IMR-90 (cell line): ENCODE measurements around the gene LRRK2. TPM values are rescaled to one million over a fixed set of nuclear protein-coding genes. Genes with fewer than 3 reads are reported as not detected.

Source experiments
- ATAC-seq: fragments of 200-7000 bp; cut with Tn5 transposase; 2 replicates; pipeline ENCODE4 v1.9.1; 2020; ENCODE audit warnings: low read depth, mild to moderate bottlenecking, moderate library complexity
- BruUV-seq: library from RNA; stranded (reverse); fragments of 400-500 nt; replicated peaks from 2 replicates; lab custom pipeline; 2021; lab: Mats Ljungman, UMichigan
- CTCF ChIA-PET: fragments of 300-600 bp; formaldehyde crosslinking; extraction: SDS; loops from one replicate; lab custom pipeline; 2021; ENCODE audit warnings: antibody characterized with exemption; lab: Yijun Ruan, JAX
- POLR2A ChIA-PET: fragments of 300-600 bp; sonication (Branson Sonifier 250); formaldehyde crosslinking; loops from one replicate; lab custom pipeline; 2022; ENCODE audit warnings: antibody characterized with exemption; ENCODE audit not compliant: unreplicated experiment; lab: Charles Lee
- DNase-seq: peaks from one replicate; pipeline ENCODE4 v3.0.0; 2013
- H2AFZ ChIP-seq: replicated peaks from 2 replicates; pipeline ENCODE3; 2013; ENCODE audit warnings: low read length, mild to moderate bottlenecking; ENCODE audit not compliant: poor library complexity
- H2AK5ac ChIP-seq: 2 replicates; pipeline ENCODE4 v1.6.1; 2013; ENCODE audit warnings: low read depth, low read length, inconsistent platforms
- H2AK9ac ChIP-seq: replicated peaks from 2 replicates; pipeline ENCODE3; 2013; ENCODE audit warnings: mild to moderate bottlenecking, low read depth, low read length, moderate library complexity; ENCODE audit not compliant: poor library complexity
- H2BK120ac ChIP-seq: 2 replicates; pipeline ENCODE4 v1.6.1; 2013; ENCODE audit warnings: low read depth, low read length, inconsistent platforms
- H2BK15ac ChIP-seq: 3 replicates; pipeline ENCODE4 v1.6.1; 2013; ENCODE audit warnings: low read depth, low read length, inconsistent platforms
- H2BK20ac ChIP-seq: 2 replicates; pipeline ENCODE4 v1.6.1; 2013; ENCODE audit warnings: low read depth, mild to moderate bottlenecking, inconsistent platforms, low read length, moderate library complexity
- H2BK5ac ChIP-seq: 2 replicates; pipeline ENCODE4 v1.6.1; 2013; ENCODE audit warnings: mild to moderate bottlenecking, low read depth, low read length, inconsistent platforms; ENCODE audit not compliant: poor library complexity, severe bottlenecking
- H3K14ac ChIP-seq: replicated peaks from 2 replicates; pipeline ENCODE4 v1.6.1; 2013; ENCODE audit warnings: low read depth, low read length, inconsistent platforms
- H3K18ac ChIP-seq: 2 replicates; pipeline ENCODE4 v1.6.1; 2013; ENCODE audit warnings: low read depth, low read length, control low read depth
- H3K23ac ChIP-seq: 2 replicates; pipeline ENCODE4 v1.6.1; 2013; ENCODE audit warnings: low read depth, low read length, inconsistent platforms
- H3K27ac ChIP-seq: 2 replicates; pipeline ENCODE4 v1.5.1; 2013; ENCODE audit warnings: mild to moderate bottlenecking, control low read depth, low read length; ENCODE audit not compliant: insufficient read depth
- H3K27me3 ChIP-seq: 2 replicates; pipeline ENCODE4 v1.6.1; 2013; ENCODE audit warnings: low read length; ENCODE audit not compliant: control insufficient read depth, insufficient read depth
- H3K36me3 ChIP-seq: 2 replicates; pipeline ENCODE4 v1.6.1; 2013; ENCODE audit warnings: low read length, mixed read lengths; ENCODE audit not compliant: control insufficient read depth, insufficient read depth
- H3K4ac ChIP-seq: 2 replicates; pipeline ENCODE4 v1.6.1; 2013; ENCODE audit warnings: low read depth, low read length, inconsistent platforms
- H3K4me1 ChIP-seq: 2 replicates; pipeline ENCODE4 v1.6.1; 2013; ENCODE audit warnings: low read length, mixed read lengths; ENCODE audit not compliant: control insufficient read depth, insufficient read depth
- H3K4me2 ChIP-seq: 2 replicates; pipeline ENCODE4 v1.6.1; 2013; ENCODE audit warnings: low read depth, mild to moderate bottlenecking, control low read depth, low read length, moderate library complexity
- H3K4me3 ChIP-seq: 2 replicates; pipeline ENCODE4 v1.5.1; 2013; ENCODE audit warnings: low read depth, mild to moderate bottlenecking, control low read depth, low read length, moderate library complexity; ENCODE audit not compliant: insufficient read depth
- H3K56ac ChIP-seq: 2 replicates; pipeline ENCODE4 v1.6.1; 2013; ENCODE audit warnings: low read length, inconsistent platforms; ENCODE audit not compliant: insufficient read depth; ENCODE audit errors: extremely low read depth
- H3K79me1 ChIP-seq, 2 experiments: 2 replicates each; pipeline ENCODE4 v1.6.1; 2013; ENCODE audit warnings: low read length in 2 of 2, inconsistent platforms in 1 of 2, low read depth in 1 of 2
- H3K9ac ChIP-seq: 2 replicates; pipeline ENCODE4 v1.6.1; 2013; ENCODE audit warnings: low read depth, low read length, control low read depth
- H3K9me1 ChIP-seq: 2 replicates; pipeline ENCODE4 v1.6.1; 2013; ENCODE audit warnings: low read length, inconsistent platforms; ENCODE audit not compliant: insufficient read depth
- H3K9me3 ChIP-seq: 2 replicates; pipeline ENCODE4 v1.6.1; 2013; ENCODE audit warnings: low read length; ENCODE audit not compliant: control insufficient read depth, insufficient read depth
- H4K20me1 ChIP-seq: 2 replicates; pipeline ENCODE4 v1.6.1; 2013; ENCODE audit warnings: low read length, inconsistent platforms; ENCODE audit not compliant: insufficient read depth
- H4K5ac ChIP-seq: 2 replicates; pipeline ENCODE4 v1.6.1; 2013; ENCODE audit warnings: mild to moderate bottlenecking, low read depth, low read length, control low read depth
- H4K8ac ChIP-seq, 2 experiments: 2 replicates each; pipeline ENCODE4 v1.6.1; 2013; ENCODE audit warnings: low read depth in 2 of 2, low read length in 2 of 2, control low read depth in 1 of 2, inconsistent platforms in 1 of 2
- H4K91ac ChIP-seq: 2 replicates; pipeline ENCODE4 v1.6.1; 2013; ENCODE audit warnings: low read depth, low read length, inconsistent platforms; ENCODE audit not compliant: insufficient read depth
- BHLHE40 ChIP-seq: fragments of 150-350 bp; IDR thresholded peaks from 2 replicates; pipeline ENCODE4 v1.6.1; 2016; ENCODE audit warnings: mild to moderate bottlenecking, low read depth, low read length
- CEBPB ChIP-seq: IDR thresholded peaks from 2 replicates; pipeline ENCODE4 v1.6.1; 2012; ENCODE audit warnings: low read depth, low read length, improper control_type of control experiment
- CHD1 ChIP-seq: IDR thresholded peaks from 2 replicates; pipeline ENCODE4 v1.6.1; 2012; ENCODE audit warnings: low read depth, low read length, improper control_type of control experiment
- CTCF ChIP-seq: conservative IDR thresholded peaks from 2 replicates; pipeline ENCODE4 v1.5.1; 2012; ENCODE audit warnings: mild to moderate bottlenecking, low read depth, low read length, improper control_type of control experiment
- FOS ChIP-seq: fragments of 150-350 bp; IDR thresholded peaks from 2 replicates; pipeline ENCODE4 v1.6.1; 2016; ENCODE audit warnings: low read depth, low read length
- MAFK ChIP-seq: IDR thresholded peaks from 2 replicates; pipeline ENCODE4 v1.6.1; 2012; ENCODE audit warnings: low read depth, low read length, improper control_type of control experiment
- MAZ ChIP-seq: IDR thresholded peaks from 2 replicates; pipeline ENCODE4 v1.6.1; 2012; ENCODE audit warnings: low read depth, mild to moderate bottlenecking, low read length, improper control_type of control experiment, moderate library complexity, borderline replicate concordance
- MXI1 ChIP-seq: IDR thresholded peaks from 2 replicates; pipeline ENCODE4 v1.6.1; 2012; ENCODE audit warnings: low read depth, mild to moderate bottlenecking, low read length, moderate library complexity, borderline replicate concordance
- NFE2L2 ChIP-seq: fragments of 150-350 bp; IDR thresholded peaks from 2 replicates; pipeline ENCODE4 v1.6.1; 2016; ENCODE audit warnings: low read depth, mild to moderate bottlenecking, low read length
- POLR2A ChIP-seq: IDR thresholded peaks from 2 replicates; pipeline ENCODE4 v1.6.1; 2012; ENCODE audit warnings: mild to moderate bottlenecking, low read depth, low read length
- RAD21 ChIP-seq: IDR thresholded peaks from 2 replicates; pipeline ENCODE4 v1.6.1; 2012; ENCODE audit warnings: low read length, improper control_type of control experiment
- RCOR1 ChIP-seq: IDR thresholded peaks from 2 replicates; pipeline ENCODE4 v1.6.1; 2012; ENCODE audit warnings: mild to moderate bottlenecking, low read length, improper control_type of control experiment; ENCODE audit not compliant: insufficient replicate concordance
- RFX5 ChIP-seq: IDR thresholded peaks from 2 replicates; pipeline ENCODE4 v1.8.0; 2012; ENCODE audit warnings: low read depth, mild to moderate bottlenecking, low read length, moderate library complexity
- SMC3 ChIP-seq: fragments of 150-350 bp; IDR thresholded peaks from 2 replicates; pipeline ENCODE4 v1.6.1; 2016; ENCODE audit warnings: low read depth, mild to moderate bottlenecking, antibody characterized with exemption, low read length, moderate library complexity
- WGBS, 2 experiments: methylation state at CpG; one replicate each; pipeline versions ENCODE4 v1.1.5 to v1.1.7; 2013; ENCODE audit warnings: missing lambda C conversion rate in 2 of 2; ENCODE audit not compliant: insufficient read length in 1 of 2; ENCODE audit errors: extremely low coverage in 2 of 2; 5-methylcytosine and 5-hydroxymethylcytosine counted together
- dilution Hi-C: fragments of 300-500 bp; cut with HindIII; formaldehyde crosslinking; loops from one replicate; pipeline ENCODE4 v1.14.3; 2018; ENCODE audit warnings: low sequenced_read_pairs; ENCODE audit not compliant: unreplicated experiment
- in situ Hi-C: fragments of 300-500 bp; cut with MboI; formaldehyde crosslinking; loops from 3 replicates; pipeline ENCODE4 v1.14.3; 2019; ENCODE audit warnings: low sequenced_read_pairs, inconsistent platforms, mixed read lengths
- intact Hi-C: fragments of 100-400 bp; cut with micrococcal nuclease; formaldehyde crosslinking; loops from 2 replicates; pipeline ENCODE4 v1.10.0; 2022
- polyA plus RNA-seq, 3 experiments: library from polyadenylated mRNA; depleted of rRNA; stranded (reverse); fragments of >200 nt; gene quantifications; 2 replicates each; pipeline ENCODE4 v1.2.3, GENCODE V29; 2012; ENCODE audit warnings: low replicate concordance in 1 of 3
- total RNA-seq: library from RNA; depleted of rRNA; stranded (reverse); fragments of >200 nt; gene quantifications from 2 replicates; pipeline ENCODE4 v1.2.3, GENCODE V29; 2012
- TF ChIP-seq, protein P1 (sequence below): fragments of 150-350 bp; IDR thresholded peaks from 2 replicates; pipeline ENCODE4 v1.6.1; 2016; ENCODE audit warnings: low read depth, mild to moderate bottlenecking, low read length, moderate library complexity, borderline replicate concordance

Gene LRRK2
- total and polyA plus RNA-seq, 2 of the 4 experiments (the other 2 are of a cell fraction), result 0.17 to 0.54 TPM

GRCh38 chr12:40399656-40400055 is 174.9 kb downstream of the LRRK2 start:
- TF ChIP-seq RCOR1, result no peak
- no peak for TF ChIP-seq FOS
- no peak for TF ChIP-seq RFX5
- no peak for TF ChIP-seq SMC3
- TF ChIP-seq, protein P1, sequence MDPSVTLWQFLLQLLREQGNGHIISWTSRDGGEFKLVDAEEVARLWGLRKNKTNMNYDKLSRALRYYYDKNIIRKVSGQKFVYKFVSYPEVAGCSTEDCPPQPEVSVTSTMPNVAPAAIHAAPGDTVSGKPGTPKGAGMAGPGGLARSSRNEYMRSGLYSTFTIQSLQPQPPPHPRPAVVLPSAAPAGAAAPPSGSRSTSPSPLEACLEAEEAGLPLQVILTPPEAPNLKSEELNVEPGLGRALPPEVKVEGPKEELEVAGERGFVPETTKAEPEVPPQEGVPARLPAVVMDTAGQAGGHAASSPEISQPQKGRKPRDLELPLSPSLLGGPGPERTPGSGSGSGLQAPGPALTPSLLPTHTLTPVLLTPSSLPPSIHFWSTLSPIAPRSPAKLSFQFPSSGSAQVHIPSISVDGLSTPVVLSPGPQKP, result no peak
- no peak for TF ChIP-seq MAFK
- no peak for TF ChIP-seq RAD21
- no peak for TF ChIP-seq MAZ
- TF ChIP-seq NFE2L2, result no peak
- no peak for TF ChIP-seq CHD1
- no peak for TF ChIP-seq CTCF
- no peak for TF ChIP-seq BHLHE40
- TF ChIP-seq MXI1, result no peak
- no peak for TF ChIP-seq CEBPB
- TF ChIP-seq POLR2A, result no peak
- no CpG with 5 or more reads among the region's 3 CpGs for WGBS, 2 experiments

More at GRCh38 chr12:40399656-40400055, 174.9 kb downstream of the LRRK2 start:
- ChIA-PET CTCF (no interaction called here), POLR2A (no interaction called here)
- no peak overlapping the region for H3K4ac ChIP-seq
- no peak overlapping the region for H2BK20ac ChIP-seq
- no peaks in the 10 kb centered on the region for H3K9me3 ChIP-seq
- no peak overlapping the region for H2AK5ac ChIP-seq
- BruUV-seq, result no TSS peak
- no peaks in the 10 kb centered on the region for H4K20me1 ChIP-seq
- no peak overlapping the region for H3K4me3 ChIP-seq
- no peaks in the 10 kb centered on the region for H3K27me3 ChIP-seq
- H3K27ac ChIP-seq, result no peak overlapping the region
- H2AFZ ChIP-seq, result no peak overlapping the region
- no peak overlapping the region for H3K18ac ChIP-seq
- no peak overlapping the region for H3K56ac ChIP-seq
- no peak overlapping the region for H4K91ac ChIP-seq
- no peak overlapping the region for H4K8ac ChIP-seq
- H3K9ac ChIP-seq, result no peak overlapping the region
- intact Hi-C loops (no loop called here), dilution Hi-C loops (no loop called here), in situ Hi-C loops (no loop called here)
- no peak overlapping the region for H3K14ac ChIP-seq
- no peak for ATAC-seq
- H3K23ac ChIP-seq, result no peak overlapping the region
- no peak overlapping the region for H2BK120ac ChIP-seq
- H3K4me1 ChIP-seq, result no peaks in the 10 kb centered on the region
- H4K5ac ChIP-seq, result no peak overlapping the region
- no peak overlapping the region for H2BK15ac ChIP-seq
- H2AK9ac ChIP-seq, result no peak overlapping the region
- no peak for DNase-seq
- no peaks in the 10 kb centered on the region for H3K79me1 ChIP-seq
- no peak overlapping the region for H2BK5ac ChIP-seq
- no peaks in the 10 kb centered on the region for H3K9me1 ChIP-seq
- no peaks in the 10 kb centered on the region for H3K36me3 ChIP-seq
- no peak overlapping the region for H3K4me2 ChIP-seq
